Pancreas (tissue), 10 donors: ENCODE data around the gene DBN1. TPM values are rescaled to one million over a fixed set of nuclear protein-coding genes. Genes with fewer than 3 reads are reported as not detected.

Experiments used
- ATAC-seq, 4 donors: fragments of 200-7000 bp; cut with Tn5 transposase; one replicate each; pipeline versions ENCODE4 v1.8.0 to v1.9.1; 2020; ENCODE audit warnings: mild to moderate bottlenecking in 4 of 4, moderate library complexity in 4 of 4
- DNase-seq, 6 donors: peaks; one replicate each; pipeline ENCODE4 v3.0.0-alpha.2; 2020
- FAIRE-seq: peaks from 2 replicates; lab custom pipeline; 2012; peaks lifted over from hg19 to GRCh38; lab: Jason Lieb, UNC
- H3K27ac ChIP-seq, 4 donors: fragments of 200-600 bp; sonication (generic); 1 replicate in 3 of 4; 2 replicates in 1 of 4; pipeline versions ENCODE4 v1.5.0 to v1.8.0; 2020
- H3K27me3 ChIP-seq, 4 donors: fragments of 200-600 bp; one replicate each; pipeline ENCODE4 v1.8.0; 2021
- H3K36me3 ChIP-seq, 3 donors: fragments of 200-600 bp; sonication (generic) in 1 of 3; one replicate each; pipeline versions ENCODE4 v1.5.0 to v1.8.0; 2020 to 2021
- H3K4me1 ChIP-seq, 3 donors: fragments of 200-600 bp; one replicate each; pipeline ENCODE4 v1.8.0; 2021
- H3K4me3 ChIP-seq, 4 donors: fragments of 200-600 bp; sonication (generic) in 2 of 4; one replicate each; pipeline versions ENCODE4 v1.5.0 to v1.8.0; 2020 to 2021
- H3K9me3 ChIP-seq, 4 donors: fragments of 200-600 bp; one replicate each; pipeline ENCODE4 v1.8.0; 2021
- CTCF ChIP-seq, 4 donors: fragments of 200-600 bp; sonication (generic) in 3 of 4; IDR thresholded peaks; one replicate each; pipeline versions ENCODE4 v1.5.0 to v1.8.0; 2021; ENCODE audit warnings: antibody characterized with exemption in 4 of 4
- WGBS, 2 donors: extraction: QIAGEN DNeasy Blood & Tissue Kit; methylation state at CpG; one replicate each; pipeline ENCODE4 v1.1.7; 2013; 5-methylcytosine and 5-hydroxymethylcytosine counted together
- intact Hi-C, 3 donors: fragments of 100-400 bp; cut with DNase I; formaldehyde crosslinking; loops; one replicate each; pipeline versions ENCODE4 v1.11.1 to v1.14.2; 2022
- polyA plus RNA-seq, 2 donors: library from polyadenylated mRNA; stranded (reverse); fragments of 200-250 nt; gene quantifications; one replicate each; pipeline ENCODE4 v1.2.3, GENCODE V29; 2013
- total RNA-seq, 6 donors: library from RNA; stranded (reverse); fragmentation: NEBNext Ultra II Directional in 4 of 6; extraction: Animal tissue kit (Norgen Biotek cat#: 25700) in 4 of 6; gene quantifications; one replicate each; pipeline versions ENCODE4 v1.2.1 to v1.2.4, GENCODE V29; 2021 to 2023
- donor health status: healthy with polysubstance abuse.
- donor health status: DM: no; HTN: no; CAD: no; lungs with moderate emphysema.
- donor health status: DM: no; HTN: no; CAD: no.
- donor health status: control.
- donor health status: control.
- donor health status: Bipolar disorder and iron deficiency.
- donor health status: DM: yes; HTN: yes; CAD: no.
- donor health status: DM: no; HTN: no; CAD: no.
- donor health status: DM: no; HTN: no; CAD: no.
- donor health status: DM: yes; HTN: yes; CAD: no.

DBN1 gene
- total and polyA plus RNA-seq, 8 donors = 10.2 to 38.2 (median 17.0) TPM

DNA sequence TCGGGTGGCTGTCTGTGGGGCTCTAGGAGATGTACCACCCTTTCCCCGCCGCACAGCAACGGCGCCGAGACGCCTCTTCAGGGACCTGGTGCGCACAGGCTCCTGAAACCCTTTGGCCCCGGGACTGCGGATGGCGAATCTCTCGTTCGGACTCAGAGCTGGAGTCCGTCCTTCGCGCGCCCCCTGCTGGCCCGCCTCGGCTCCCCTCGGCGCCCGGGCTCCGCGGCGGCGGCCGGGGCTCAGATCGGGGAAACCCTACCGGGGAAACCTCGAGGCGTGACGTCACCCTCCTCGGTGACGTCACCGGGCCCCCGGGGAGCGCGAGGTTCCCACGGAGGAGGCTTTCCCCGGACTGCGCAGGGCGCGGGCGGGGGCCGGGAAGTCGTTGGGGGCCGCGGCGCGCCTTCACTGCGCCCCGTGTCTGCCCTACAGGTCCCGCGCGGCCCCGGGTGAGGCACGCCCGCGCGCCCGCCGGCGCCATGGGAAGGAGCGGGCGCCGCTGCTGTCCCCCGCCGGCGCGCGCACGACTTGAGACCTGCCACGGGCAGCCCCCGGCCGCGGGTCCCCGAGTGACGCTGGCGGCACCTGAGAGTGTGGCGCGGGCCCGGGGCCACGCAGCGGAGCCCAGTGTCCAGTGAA, 18.9 kb downstream of the DBN1 start:
- no peak for FAIRE-seq

DNA sequence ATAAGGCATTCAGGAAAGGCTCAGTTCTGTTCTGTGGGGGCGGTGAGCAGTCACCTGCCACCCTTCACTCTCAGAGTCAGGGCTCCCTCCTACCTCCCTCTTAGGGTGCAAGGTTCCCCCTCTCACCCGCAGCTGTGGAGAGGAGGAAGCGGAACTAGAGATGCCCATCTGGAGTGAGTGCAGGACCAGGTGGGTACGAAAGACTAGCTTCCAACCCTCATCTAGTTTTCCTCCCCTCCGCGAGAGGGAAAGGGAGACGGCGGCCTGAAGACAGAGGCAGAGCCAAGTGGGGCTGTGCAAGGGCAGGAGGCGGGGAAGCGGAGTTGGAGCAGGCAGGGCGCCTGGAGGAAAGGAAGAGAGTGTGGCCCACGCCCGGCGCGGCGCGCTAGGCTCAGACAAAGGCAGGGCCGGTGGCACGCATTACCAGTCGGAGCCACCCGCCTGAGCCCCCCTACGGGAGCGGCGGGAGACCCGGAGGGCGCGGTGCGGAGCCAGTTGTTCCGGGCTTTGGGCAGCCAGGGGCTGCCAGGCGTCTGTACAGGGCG, 19.5 kb downstream of the DBN1 start:
- H3K4me3 ChIP-seq = peak overlapping the region in 3 of 4 donors; percentile 63 to 69 (median 63)
- peak in 1 of 4 donors; percentile 7 for ATAC-seq
- H3K27me3 ChIP-seq = no peaks in the 10 kb centered on the region
- peaks cover 4 to 12% (median 5%) of the 10 kb centered on the region in 3 donors for H3K4me1 ChIP-seq
- intact Hi-C loops = loop anchor here in 2 of 3 donors (5.0 to 10.0 kb wide), 3 partner anchors 47 to 139 kb away; partner anchors contain the start of genes F12 (in 1 of the 2) and MXD3 (in 1 of the 2)
- no peaks in the 10 kb centered on the region for H3K36me3 ChIP-seq
- no peak for FAIRE-seq
- peak overlapping the region in 2 of 4 donors; percentile 70 to 80 for H3K27ac ChIP-seq
- no peak for TF ChIP-seq CTCF (IDR thresholded peaks at IDR 0.05)
- no peak for DNase-seq
- no peaks in the 10 kb centered on the region for H3K9me3 ChIP-seq
- WGBS, 2 donors = 14 to 15% methylated on average over 28 to 31 of the region's 31 CpGs

More for the DNA sequence above, 18.9 kb downstream of the DBN1 start:
- ATAC-seq (peak; percentile 63 to 81 (median 74)), DNase-seq (peak; percentile 88 to 100 (median 96))
- Histone ChIP-seq H3K4me3 (peak overlapping the region; percentile 38 to 69 (median 63)), H3K4me1 (peaks cover 4 to 12% (median 5%) of the 10 kb centered on the region in 3 donors), H3K27ac (peak overlapping the region; percentile 70 to 88 (median 82)), H3K36me3 (no peaks in the 10 kb centered on the region), H3K9me3 (no peaks in the 10 kb centered on the region), H3K27me3 (no peaks in the 10 kb centered on the region)
- peak; percentile 90 to 96 (median 94) for TF ChIP-seq CTCF (IDR thresholded peaks at IDR 0.05)
- 0 to 1% methylated on average over 54 to 84 of the region's 84 CpGs for WGBS, 2 donors
- intact Hi-C loops = loop anchor here in 2 of 3 donors (5.0 to 10.0 kb wide), 3 partner anchors 47 to 140 kb away; partner anchors contain the start of genes F12 (in 1 of the 2) and MXD3 (in 1 of the 2)

GRCh38 chr5:177452688-177453638, 20.5 kb downstream of the DBN1 start:
- no peak overlapping the region for H3K4me3 ChIP-seq
- no peak overlapping the region for H3K27ac ChIP-seq
- WGBS, 2 donors = 82 to 87% methylated on average over 17 of the region's 17 CpGs
- no peak for ATAC-seq
- H3K9me3 ChIP-seq = no peaks in the 10 kb centered on the region
- peaks cover 4 to 16% (median 10%) of the 10 kb centered on the region in 3 donors for H3K4me1 ChIP-seq
- H3K36me3 ChIP-seq = no peaks in the 10 kb centered on the region
- H3K27me3 ChIP-seq = no peaks in the 10 kb centered on the region
- FAIRE-seq = no peak
- DNase-seq = peak in 1 of 6 donors; percentile 75
- intact Hi-C loops = loop anchor here in 2 of 3 donors (5.0 to 10.0 kb wide), 3 partner anchors 46 to 138 kb away; partner anchors contain the start of genes F12 (in 1 of the 2) and MXD3 (in 1 of the 2)
- no peak for TF ChIP-seq CTCF (IDR thresholded peaks at IDR 0.05)

DNA sequence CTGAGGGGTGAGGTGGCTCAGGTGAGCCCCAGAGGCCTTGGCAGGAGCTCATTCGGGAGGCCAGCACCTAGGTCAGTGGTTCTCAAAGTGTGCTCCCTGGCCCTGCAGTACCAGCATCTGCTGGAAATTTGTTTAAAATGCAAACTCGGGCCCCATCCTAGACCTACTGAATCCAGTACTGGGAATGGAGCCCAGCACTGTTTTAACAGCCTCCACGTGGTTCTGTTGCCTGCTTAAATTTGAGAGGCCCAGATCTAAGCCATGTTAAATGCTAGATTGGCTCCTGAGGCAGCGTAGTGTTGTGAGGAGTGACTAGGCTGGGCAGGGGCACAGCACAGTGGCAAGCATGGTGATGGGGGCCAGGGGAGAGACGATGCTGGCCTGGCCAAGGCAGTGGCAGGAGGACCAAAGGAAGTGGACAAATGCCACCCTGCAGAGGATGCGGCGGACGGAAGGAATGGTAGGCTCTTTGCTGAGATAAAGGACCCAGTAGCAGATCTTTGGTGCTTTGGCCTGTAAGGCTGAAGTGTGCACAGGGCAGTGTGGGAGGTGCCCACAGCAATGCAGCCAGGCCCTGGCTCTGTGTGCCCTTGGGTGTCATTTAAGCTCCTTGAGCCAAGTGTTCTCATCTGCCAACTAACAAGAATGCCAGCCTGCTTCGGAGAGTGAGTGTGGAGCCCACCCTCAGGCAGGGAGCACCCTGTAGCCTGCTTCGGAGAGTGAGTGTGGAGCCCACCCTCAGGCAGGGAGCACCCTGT, 22.6 kb downstream of the DBN1 start:
- Histone ChIP-seq H3K4me1 (peaks cover 8 to 18% (median 13%) of the 10 kb centered on the region in 3 donors), H3K27me3 (no peaks in the 10 kb centered on the region), H3K36me3 (no peaks in the 10 kb centered on the region), H3K27ac (no peak overlapping the region), H3K9me3 (no peaks in the 10 kb centered on the region), H3K4me3 (no peak overlapping the region)
- DNase-seq (peak in 1 of 6 donors; percentile 15), ATAC-seq (no peak), FAIRE-seq (no peak)
- TF ChIP-seq CTCF (IDR thresholded peaks at IDR 0.05) = no peak
- 82 to 85% methylated on average over 9 to 10 of the region's 10 CpGs for WGBS, 2 donors
- intact Hi-C loops = loop anchor here in 2 of 3 donors (5.0 to 10.0 kb wide), 3 partner anchors 44 to 136 kb away; partner anchors contain the start of genes F12 (in 1 of the 2) and MXD3 (in 1 of the 2)
